GM19035 (cell line): ENCODE data around the gene WFDC12.
"Not testable (repeated sequence)": the region's sequence is repeated elsewhere in the genome, so short reads cannot be mapped to it uniquely, and the experiment has no call there.

Experiments used
- ATAC-seq: cut with Tn5 transposase; IDR thresholded peaks from one replicate; pipeline ENCODE4 v1.9.1; 2021; ENCODE audit not compliant: unreplicated experiment

The WFDC12 gene

DNA sequence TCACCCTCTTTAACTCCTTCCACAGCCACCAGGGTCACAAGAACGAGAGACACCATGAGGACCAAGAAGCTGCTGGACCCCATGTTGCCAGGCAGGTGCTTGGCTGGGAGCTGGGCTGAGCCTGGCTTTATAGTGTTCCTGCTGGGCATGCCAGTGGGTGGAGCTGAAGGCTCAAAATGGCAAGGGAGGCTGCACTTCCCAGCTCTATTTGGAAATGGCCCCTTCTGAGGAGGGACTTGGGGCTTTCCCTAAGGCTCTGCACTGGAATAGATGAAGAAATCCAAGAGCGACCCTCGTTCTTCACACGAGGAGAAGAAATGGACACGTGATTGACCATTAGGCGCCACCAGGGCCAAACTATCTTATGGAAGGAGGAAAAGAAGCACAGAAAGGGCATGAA lies at the start of gene WFDC12:
Gene WFDC12 (minus strand): TSS at position 101 of the 400 bp plus-strand sequence. CDS start 18 bp downstream, at position 83.
- no peak for ATAC-seq

DNA sequence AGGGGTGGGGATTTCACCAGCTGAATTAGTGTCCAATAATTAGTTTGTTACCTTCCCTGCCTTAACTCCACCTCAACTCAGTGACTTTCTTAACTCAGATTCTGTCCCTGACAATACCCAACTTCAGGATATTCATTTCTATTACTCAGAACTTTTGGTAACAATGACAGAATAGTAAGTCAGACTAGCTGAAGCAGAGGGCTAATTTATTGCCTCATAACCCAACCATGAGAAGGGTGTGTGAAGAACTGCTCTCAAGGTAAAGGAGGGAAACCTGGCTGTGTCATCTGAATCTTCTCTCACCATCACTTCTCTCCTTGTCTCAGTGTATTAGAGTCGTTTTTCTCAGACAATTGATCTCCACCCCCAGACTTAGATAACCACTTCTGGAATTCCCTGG lies 49.3 kb upstream of the WFDC12 start:
- no peak for ATAC-seq

DNA sequence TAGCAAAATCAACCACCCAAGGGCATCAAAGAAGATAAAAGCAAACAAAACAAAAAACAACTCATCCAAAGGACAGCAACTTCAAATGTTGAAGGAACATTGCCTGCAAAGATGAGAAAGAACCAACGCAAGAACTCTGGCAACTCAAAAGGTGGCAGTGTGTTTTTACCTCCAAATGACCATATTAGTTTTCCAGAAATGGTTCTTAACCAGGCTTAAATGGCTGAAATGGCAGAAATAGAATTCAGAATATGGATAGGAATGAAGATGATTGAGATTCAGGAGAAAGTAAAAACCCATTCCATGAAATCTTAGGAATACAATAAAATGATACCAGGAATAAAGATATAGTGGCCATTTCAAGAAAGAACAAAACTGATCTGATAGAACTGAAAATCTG lies 40.6 kb upstream of the WFDC12 start:
- no peak for ATAC-seq

GRCh38 chr20:45163083-45163803 lies 39.0 kb upstream of the WFDC12 start:
- ATAC-seq, result no peak

DNA sequence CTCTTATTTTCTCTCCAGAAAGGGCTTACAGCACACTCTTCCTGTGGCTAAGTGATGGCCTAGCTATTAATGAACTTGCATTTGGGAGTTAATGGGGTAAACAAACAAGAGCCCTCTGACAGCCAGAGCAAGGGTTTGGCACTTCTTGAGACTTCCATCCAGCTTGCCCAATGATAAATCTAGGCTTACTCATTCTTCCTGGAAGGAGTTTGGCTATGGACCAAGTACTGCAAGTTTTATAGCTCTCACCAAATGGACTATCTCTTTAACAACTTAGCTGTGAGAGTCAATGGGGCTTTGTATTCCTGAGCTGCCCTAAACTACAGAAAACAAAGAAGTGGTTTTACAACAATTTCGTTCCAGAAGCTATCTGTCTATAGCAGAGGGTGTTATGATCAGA lies 33.7 kb upstream of the WFDC12 start:
- ATAC-seq, result no peak

DNA sequence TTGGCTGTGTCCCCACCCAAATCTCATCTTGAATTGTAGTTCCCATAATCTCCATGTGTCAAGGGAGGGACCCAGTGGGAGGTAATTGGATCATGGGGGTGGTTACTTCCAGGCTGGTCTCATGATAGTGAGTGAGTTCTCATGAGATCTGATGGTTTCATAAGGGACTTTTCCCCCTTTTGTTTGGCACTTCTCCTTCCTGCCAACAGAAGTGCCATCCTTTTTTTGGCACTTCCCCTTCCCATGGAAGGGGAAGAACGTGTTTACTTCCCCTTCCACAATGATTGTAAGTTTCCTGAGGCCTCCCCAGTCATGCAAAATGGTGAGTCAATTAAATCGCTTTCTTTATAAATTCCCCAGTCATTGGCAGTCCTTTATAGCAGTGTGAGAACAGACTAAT lies 32.4 kb upstream of the WFDC12 start:
- no peak for ATAC-seq

DNA sequence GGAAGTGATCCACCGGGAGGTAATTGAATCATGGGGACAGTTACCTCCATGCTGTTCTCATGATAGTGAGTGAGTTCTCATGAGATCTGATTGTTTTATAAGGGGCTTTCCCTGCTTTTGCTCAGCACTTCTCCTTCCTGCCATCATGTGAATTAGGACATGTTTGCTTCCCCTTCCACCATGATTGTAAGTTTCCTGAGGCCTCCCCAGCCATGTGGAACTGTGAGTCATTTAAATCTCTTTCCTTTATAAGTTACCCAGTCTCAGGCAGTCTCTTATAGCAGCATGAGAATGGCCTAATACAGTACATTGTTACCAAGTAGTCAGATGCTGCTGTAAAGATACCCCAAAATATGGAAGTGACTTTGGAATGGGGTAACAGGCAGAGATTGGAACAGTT lies 30.5 kb upstream of the WFDC12 start:
- not testable (repeated sequence) for ATAC-seq

GRCh38 chr20:45154183-45154582 lies 29.9 kb upstream of the WFDC12 start:
- no peak for ATAC-seq

- ATAC-seq, result no peak
These were observed 29.5 kb upstream of the WFDC12 start for GRCh38 chr20:45153752-45154151.

DNA sequence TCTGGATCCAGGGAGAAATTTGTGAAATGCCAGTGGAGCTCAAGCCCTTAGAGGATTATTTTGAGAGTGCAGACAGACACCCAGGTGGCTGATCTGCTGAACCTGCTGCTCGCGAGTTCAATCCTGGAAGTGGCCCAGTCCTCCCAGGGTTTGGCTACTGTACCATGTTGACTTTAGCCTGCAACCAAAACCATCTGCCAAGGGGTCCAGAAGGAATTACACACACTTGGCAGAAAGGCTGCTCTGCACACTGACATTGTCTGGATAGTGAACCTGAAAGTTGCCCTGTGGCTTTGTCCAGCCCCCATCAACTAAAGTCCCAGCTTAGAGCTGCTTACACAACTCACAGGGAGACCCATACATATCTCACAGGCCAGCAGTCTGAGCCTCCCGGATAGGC lies 28.9 kb upstream of the WFDC12 start:
- ATAC-seq, result no peak

- no peak for ATAC-seq
These were observed 28.1 kb upstream of the WFDC12 start for GRCh38 chr20:45152405-45152804.

DNA sequence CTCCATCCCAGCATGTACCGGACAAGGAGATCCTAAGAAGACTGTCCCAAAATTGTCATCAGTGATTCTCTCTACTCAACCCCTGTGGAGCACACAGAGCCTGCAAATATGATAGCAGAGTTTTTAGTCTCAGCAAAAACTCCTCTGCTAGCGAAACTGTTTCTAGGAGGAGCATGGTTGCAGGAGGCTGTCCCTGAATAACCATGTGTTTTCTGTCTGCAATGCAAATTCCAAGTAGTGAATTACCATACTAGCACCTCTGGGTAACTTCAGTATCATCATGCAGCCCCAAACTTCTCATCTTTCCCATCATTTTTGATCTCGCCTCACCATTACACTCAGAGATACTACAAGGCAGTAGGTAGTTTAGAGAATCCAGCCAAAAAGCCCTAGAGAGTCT lies 24.8 kb upstream of the WFDC12 start:
- ATAC-seq, result no peak

DNA sequence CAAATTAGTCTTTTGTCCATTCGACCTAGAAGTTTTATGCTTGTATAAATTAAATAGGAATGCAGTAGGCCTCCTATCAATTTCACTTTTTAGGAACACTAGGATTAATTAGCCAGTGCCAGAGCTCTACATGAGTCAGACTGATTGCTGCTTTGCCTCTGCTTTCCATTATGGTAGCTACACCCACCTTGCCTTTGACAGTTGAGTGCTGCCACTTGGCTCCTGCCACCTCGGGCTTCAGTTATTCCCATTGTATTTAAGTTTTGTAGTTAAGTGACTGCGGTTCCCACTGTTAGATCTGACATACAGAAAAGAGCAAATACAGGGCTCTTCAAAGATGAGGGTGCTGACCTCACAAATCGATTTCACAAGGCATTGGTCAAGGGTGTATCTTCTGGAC lies 16.6 kb upstream of the WFDC12 start:
- no peak for ATAC-seq

DNA sequence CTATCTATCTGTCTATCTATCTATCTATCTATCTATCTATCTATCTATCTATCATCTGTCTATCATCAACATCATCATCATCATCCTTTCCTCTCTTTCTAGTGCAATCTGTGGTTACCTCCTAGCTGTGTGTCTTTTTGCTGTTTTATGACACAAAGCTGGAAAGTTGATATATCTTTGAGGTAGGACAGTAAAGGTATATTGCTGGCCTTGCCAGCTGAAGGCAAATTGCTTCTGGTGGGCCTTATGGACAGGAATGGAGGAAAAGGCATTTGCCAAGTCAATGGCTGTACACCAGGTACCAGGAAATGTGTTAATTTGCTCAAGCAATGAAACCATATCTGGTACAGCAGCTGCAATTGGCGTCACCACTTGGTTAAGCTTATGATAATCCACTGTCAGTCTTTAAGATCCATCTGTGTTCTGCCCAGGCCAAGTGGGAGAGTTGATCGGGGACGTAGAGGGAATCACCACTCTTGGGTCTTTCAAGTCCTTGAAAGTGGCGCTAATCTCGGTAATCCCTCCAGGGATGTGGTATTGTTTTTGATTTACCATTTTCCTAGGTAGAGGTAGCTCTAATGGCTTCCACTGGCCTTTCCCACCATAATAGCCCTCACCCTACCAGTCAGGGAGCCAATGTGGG lies 15.6 kb upstream of the WFDC12 start:
- not testable (repeated sequence) for ATAC-seq

- ATAC-seq, result no peak
These were observed 14.5 kb upstream of the WFDC12 start for GRCh38 chr20:45138561-45139300.

- ATAC-seq, result no peak
These were observed 12.6 kb upstream of the WFDC12 start for GRCh38 chr20:45136911-45137310.

- ATAC-seq, result no peak
These were observed 3.8 kb upstream of the WFDC12 start for GRCh38 chr20:45128099-45128498.

DNA sequence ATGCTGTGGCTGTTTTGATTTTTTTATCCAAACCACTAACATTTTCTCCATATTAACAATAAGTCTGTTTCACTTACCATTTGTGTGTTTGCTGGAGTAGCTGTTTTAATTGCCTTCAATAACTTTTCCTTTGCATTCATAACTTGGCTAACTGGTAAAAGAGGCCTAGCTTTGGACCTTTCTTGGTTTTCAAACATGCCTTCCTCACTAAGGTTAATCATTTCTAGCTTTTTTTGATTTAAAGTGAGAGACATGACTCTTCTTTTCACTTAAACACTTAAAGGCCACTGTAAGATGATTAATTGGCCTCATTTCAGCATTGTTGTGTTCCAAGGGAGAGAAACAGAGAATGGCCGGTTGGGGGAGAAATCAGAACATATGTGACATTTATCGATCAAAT lies 2.9 kb downstream of the WFDC12 start:
- no peak for ATAC-seq

- ATAC-seq, result no peak
These were observed 4.6 kb downstream of the WFDC12 start for GRCh38 chr20:45119556-45120266.

GRCh38 chr20:45118028-45118427 lies 6.2 kb downstream of the WFDC12 start:
- no peak for ATAC-seq

DNA sequence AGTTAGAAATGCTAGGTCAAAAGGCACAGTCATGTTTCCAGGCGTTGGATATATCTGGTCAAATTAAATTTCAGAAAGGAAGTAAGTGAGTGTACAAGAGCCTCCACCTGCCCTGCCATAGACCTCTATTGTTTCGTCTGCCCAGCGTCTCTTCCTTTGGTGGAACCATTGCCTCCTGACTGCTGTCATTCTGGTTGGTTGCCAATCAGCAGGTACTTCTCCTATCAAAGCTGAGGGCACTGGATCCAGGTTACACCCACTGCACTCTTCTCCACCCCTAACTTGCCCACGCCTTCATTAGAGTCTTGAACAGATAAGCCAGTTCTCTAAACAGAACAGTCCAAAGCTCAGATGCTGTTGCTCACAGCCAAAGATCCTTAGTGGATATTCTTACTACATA lies 6.7 kb downstream of the WFDC12 start:
- no peak for ATAC-seq
